Fibroblast of pulmonary artery (primary cell): Measurements from ENCODE around the gene BABAM2.
A peak's percentile ranks its signal among the peaks of the same experiment; 100 is the strongest.

Experiments used
- DNase-seq: peaks from one replicate; pipeline ENCODE4 v3.0.0-alpha.2; 2010; ENCODE audit warnings: low read depth
- H3K4me3 ChIP-seq: replicated peaks from 2 replicates; pipeline ENCODE4 v1.5.1; 2011; ENCODE audit warnings: low read depth, mild to moderate bottlenecking, control low read depth, low read length, moderate library complexity
- TF ChIP-seq, protein P1 (sequence below): IDR thresholded peaks from 2 replicates; pipeline ENCODE4 v1.5.1; 2011; ENCODE audit warnings: mild to moderate bottlenecking, control low read depth, low read length, inconsistent platforms; ENCODE audit errors: missing control alignments

The BABAM2 gene

DNA sequence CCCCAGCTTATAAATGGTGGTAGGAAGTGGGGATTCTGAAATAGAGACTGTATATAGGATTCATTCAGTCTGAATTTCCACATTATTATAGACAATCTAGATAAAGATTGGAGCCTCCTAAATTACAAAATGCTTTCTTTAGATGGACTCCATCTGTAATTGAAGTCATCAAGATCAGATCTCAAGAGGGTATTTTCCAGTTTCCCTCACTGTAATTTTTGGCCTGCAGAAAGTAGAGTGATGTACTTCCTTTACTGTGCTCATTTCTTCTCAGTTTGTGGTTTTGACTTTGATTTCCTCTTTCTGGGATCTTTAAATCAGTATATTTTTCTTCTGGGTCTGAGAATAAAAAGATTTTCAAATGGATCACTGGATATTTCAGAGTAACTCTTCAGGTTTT, 7.2 kb downstream of the BABAM2 start:
- DNase-seq, result no peak
- no peak overlapping the region for H3K4me3 ChIP-seq
- TF ChIP-seq, protein P1, sequence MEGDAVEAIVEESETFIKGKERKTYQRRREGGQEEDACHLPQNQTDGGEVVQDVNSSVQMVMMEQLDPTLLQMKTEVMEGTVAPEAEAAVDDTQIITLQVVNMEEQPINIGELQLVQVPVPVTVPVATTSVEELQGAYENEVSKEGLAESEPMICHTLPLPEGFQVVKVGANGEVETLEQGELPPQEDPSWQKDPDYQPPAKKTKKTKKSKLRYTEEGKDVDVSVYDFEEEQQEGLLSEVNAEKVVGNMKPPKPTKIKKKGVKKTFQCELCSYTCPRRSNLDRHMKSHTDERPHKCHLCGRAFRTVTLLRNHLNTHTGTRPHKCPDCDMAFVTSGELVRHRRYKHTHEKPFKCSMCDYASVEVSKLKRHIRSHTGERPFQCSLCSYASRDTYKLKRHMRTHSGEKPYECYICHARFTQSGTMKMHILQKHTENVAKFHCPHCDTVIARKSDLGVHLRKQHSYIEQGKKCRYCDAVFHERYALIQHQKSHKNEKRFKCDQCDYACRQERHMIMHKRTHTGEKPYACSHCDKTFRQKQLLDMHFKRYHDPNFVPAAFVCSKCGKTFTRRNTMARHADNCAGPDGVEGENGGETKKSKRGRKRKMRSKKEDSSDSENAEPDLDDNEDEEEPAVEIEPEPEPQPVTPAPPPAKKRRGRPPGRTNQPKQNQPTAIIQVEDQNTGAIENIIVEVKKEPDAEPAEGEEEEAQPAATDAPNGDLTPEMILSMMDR, result no peak

DNA sequence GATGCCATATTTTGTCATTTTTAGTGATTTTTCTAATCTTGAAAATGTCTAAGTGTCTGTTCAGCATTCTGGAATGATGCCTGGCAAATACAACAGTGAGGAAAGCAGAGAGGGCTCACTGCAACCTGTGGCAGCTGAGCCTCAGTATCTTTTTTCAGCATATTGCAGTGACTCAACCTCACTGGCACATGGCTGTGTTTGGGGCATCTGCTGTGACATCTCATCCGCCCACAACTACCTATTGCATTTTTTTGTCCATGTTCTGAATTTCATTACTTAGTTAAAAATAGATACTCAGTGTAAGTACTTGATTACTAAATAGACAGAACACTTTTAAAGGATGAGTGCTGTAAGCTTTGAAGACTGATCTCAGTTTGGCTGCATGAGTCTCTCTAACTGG, 10.7 kb downstream of the BABAM2 start:
- DNase-seq, result no peak
- H3K4me3 ChIP-seq, result no peak overlapping the region
- TF ChIP-seq, protein P1, result no peak

GRCh38 chr2:27902098-27902497, 11.6 kb downstream of the BABAM2 start:
- TF ChIP-seq, protein P1, result no peak
- DNase-seq, result no peak
- H3K4me3 ChIP-seq, result no peak overlapping the region

DNA sequence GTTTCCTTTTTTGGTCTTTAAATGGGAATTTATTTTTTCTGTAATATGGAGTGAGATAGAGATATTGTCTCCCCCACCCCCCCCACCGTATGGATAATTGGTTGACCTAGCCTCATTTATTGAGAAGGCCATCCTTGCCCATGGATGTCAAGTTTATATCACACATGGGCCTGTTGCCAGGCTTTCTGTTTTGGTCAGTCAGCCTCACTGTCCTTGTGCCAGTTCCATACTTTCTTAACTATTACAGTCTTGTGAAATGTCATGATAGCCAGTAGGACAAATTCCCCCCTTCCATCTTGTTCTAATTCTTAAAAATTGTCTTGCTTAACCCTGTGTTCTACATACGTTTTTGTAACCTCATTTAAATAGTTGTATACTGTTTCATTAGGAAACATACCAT, 12.5 kb downstream of the BABAM2 start:
- TF ChIP-seq, protein P1, result no peak
- peak; percentile 33 for DNase-seq

DNA sequence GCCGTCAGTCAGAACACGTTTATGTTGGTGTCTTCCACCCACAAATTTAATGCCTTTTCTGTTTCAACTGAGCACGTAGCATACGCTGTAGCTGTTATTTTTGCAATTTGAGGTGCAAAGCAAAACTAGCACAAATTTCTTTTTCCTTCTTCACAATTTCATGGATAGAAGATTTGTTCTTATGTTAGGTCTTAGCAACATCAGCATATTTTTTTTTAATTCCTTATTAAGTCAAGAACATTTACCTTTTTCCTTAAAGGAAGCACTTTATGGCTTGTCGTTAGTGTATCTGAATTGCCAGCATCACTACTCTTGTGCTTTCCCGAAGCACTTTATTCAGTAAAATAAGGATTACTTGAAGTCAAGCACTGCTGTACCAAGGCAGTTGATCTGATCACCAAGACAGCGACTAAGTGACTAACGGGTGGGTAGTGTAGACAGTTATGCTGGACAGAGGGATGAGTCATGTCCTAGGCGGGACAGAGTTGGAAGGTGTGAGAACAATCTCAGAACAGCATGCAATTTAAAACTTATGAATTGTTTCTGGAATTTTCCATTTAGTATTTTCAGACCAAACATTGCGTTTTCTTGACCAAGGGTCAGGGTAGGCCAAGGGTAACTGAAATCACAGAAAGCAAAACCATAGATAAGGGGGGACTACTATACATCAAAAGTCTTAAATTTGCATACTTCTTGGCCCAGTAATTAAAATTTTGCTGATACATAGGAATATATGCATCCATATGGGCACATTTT, 13.3 kb downstream of the BABAM2 start:
- TF ChIP-seq, protein P1, result no peak
- no peak overlapping the region for H3K4me3 ChIP-seq
- DNase-seq, result peak; percentile 61

More for the DNA sequence above, 12.5 kb downstream of the BABAM2 start:
- no peak overlapping the region for H3K4me3 ChIP-seq

GRCh38 chr2:27904405-27904665, 13.8 kb downstream of the BABAM2 start:
- DNase-seq, result no peak
- H3K4me3 ChIP-seq, result no peak overlapping the region
- TF ChIP-seq, protein P1, result no peak

DNA sequence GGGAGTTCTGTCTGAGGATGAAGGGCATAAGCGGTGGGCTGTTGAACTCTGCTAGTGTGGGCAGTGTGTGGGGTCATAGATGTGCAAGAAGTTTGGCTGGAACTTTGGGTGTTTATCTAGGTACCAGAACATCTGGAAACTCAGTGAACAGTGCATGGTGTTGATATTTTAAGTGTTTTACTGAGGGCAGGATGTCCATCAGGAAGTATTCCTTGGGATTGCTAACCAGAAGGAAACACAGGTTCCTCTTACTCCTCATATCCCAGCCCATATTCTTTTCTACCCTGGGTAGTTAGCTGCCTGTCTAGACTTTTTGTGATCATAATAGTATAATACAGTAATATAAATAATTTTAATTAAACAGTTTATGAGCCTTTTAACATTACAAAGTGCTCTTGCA, 15.5 kb downstream of the BABAM2 start:
- no peak for DNase-seq
- H3K4me3 ChIP-seq, result no peak overlapping the region
- TF ChIP-seq, protein P1, result no peak
